Hepatocyte (in vitro differentiated cells): ENCODE results near the gene KRTAP10-5. TPM values are rescaled to one million over a fixed set of nuclear protein-coding genes. Genes with fewer than 3 reads are reported as not detected.
"Not testable (repeated sequence)": the region's sequence is repeated elsewhere in the genome, so short reads cannot be mapped to it uniquely, and the experiment has no call there.

ENCODE experiments used
- DNase-seq: peaks from one replicate; pipeline ENCODE4 v3.0.0-alpha.2; 2016; ENCODE audit warnings: low spot score
- H2AFZ ChIP-seq: fragments of 200-600 bp; sonication (generic); 2 replicates; pipeline ENCODE4 v1.6.0; 2016; ENCODE audit warnings: antibody characterized with exemption, mild to moderate bottlenecking
- H3K27ac ChIP-seq: fragments of 200-600 bp; sonication (generic); 2 replicates; pipeline ENCODE4 v1.5.1; 2016; ENCODE audit warnings: mild to moderate bottlenecking
- H3K27me3 ChIP-seq: fragments of 200-600 bp; sonication (generic); 2 replicates; pipeline ENCODE4 v1.6.1; 2016
- H3K36me3 ChIP-seq: fragments of 200-600 bp; sonication (generic); replicated peaks from 2 replicates; pipeline ENCODE4 v1.5.1; 2016; ENCODE audit warnings: low read depth; ENCODE audit not compliant: insufficient read depth
- H3K4me1 ChIP-seq: fragments of 200-600 bp; sonication (generic); 2 replicates; pipeline ENCODE4 v1.5.1; 2016; ENCODE audit warnings: mild to moderate bottlenecking, moderate library complexity; ENCODE audit not compliant: insufficient read depth
- H3K4me2 ChIP-seq: fragments of 200-600 bp; sonication (generic); 2 replicates; pipeline ENCODE4 v1.6.0; 2016
- H3K4me3 ChIP-seq: fragments of 200-600 bp; sonication (generic); 2 replicates; pipeline ENCODE4 v1.5.1; 2016; ENCODE audit warnings: mild to moderate bottlenecking
- H3K79me2 ChIP-seq: fragments of 200-600 bp; sonication (generic); 2 replicates; pipeline ENCODE4 v1.6.0; 2017; ENCODE audit warnings: mild to moderate bottlenecking
- H3K9me2 ChIP-seq: fragments of 200-600 bp; sonication (generic); replicated peaks from 2 replicates; pipeline ENCODE4 v1.6.0; 2017; ENCODE audit warnings: mild to moderate bottlenecking; ENCODE audit not compliant: insufficient read depth
- H3K9me3 ChIP-seq: fragments of 200-600 bp; sonication (generic); 2 replicates; pipeline ENCODE4 v1.5.1; 2016; ENCODE audit warnings: low read depth, mild to moderate bottlenecking
- H4K20me1 ChIP-seq: fragments of 200-600 bp; sonication (generic); 2 replicates; pipeline ENCODE4 v1.6.0; 2016; ENCODE audit warnings: mild to moderate bottlenecking; ENCODE audit not compliant: insufficient read depth, poor library complexity, severe bottlenecking
- CTCF ChIP-seq: fragments of 200-600 bp; sonication (generic); IDR thresholded peaks from 2 replicates; pipeline ENCODE4 v1.5.1; 2016; ENCODE audit warnings: antibody characterized with exemption, mild to moderate bottlenecking; ENCODE audit not compliant: poor library complexity
- EZH2 ChIP-seq: fragments of 200-600 bp; sonication (generic); IDR thresholded peaks from 2 replicates; pipeline ENCODE4 v1.6.1; 2016; ENCODE audit warnings: antibody characterized with exemption, mild to moderate bottlenecking, borderline replicate concordance
- EZH2phosphoT487 ChIP-seq: fragments of 200-600 bp; sonication (generic); IDR thresholded peaks from one replicate; pipeline ENCODE4 v1.6.1; 2018; ENCODE audit warnings: antibody characterized with exemption, mild to moderate bottlenecking, low read depth, moderate library complexity; ENCODE audit not compliant: unreplicated experiment, severe bottlenecking
- WGBS: methylation state at CpG from one replicate; pipeline ENCODE4 v1.1.6; 2016; ENCODE audit warnings: low lambda C conversion rate; ENCODE audit errors: missing lambda C conversion rate; 5-methylcytosine and 5-hydroxymethylcytosine counted together
- polyA plus RNA-seq: library from polyadenylated mRNA; unstranded; fragments of >200 nt; fragmentation: Nextera tagmentation; extraction: Ambion mirVana; gene quantifications from 2 replicates; pipeline ENCODE4 v1.2.1, GENCODE V29; 2016
- total RNA-seq: library from RNA; depleted of rRNA; stranded (reverse); fragments of >200 nt; gene quantifications from 2 replicates; pipeline ENCODE4 v1.2.3, GENCODE V29; 2014

Gene KRTAP10-5
- total and polyA plus RNA-seq, 2 experiments from 2014 or later: not detected

- Histone ChIP-seq H3K27me3 (no peaks in the 10 kb centered on the region), H3K79me2 (no peaks in the 10 kb centered on the region), H3K4me1 (no peaks in the 10 kb centered on the region), H2AFZ (no peak overlapping the region), H3K4me3 (no peak overlapping the region), H3K9me3 (no peaks in the 10 kb centered on the region), H3K27ac (no peak overlapping the region), H3K36me3 (no peaks in the 10 kb centered on the region), H3K4me2 (no peak overlapping the region), H4K20me1 (no peaks in the 10 kb centered on the region), H3K9me2 (no peaks in the 10 kb centered on the region)
- TF ChIP-seq EZH2 (no peak), CTCF (no peak), EZH2phosphoT487 (no peak)
- WGBS: 91% methylated on average over 19 of the region's 21 CpGs
- no peak for DNase-seq
Measured at GRCh38 chr21:44602463-44602850, 22.1 kb upstream of the KRTAP10-5 start.

- no peak for DNase-seq
- Histone ChIP-seq H3K4me1 (no peaks in the 10 kb centered on the region), H4K20me1 (no peaks in the 10 kb centered on the region), H3K27me3 (no peaks in the 10 kb centered on the region), H3K9me2 (no peaks in the 10 kb centered on the region), H3K4me2 (no peak overlapping the region), H3K4me3 (no peak overlapping the region), H3K27ac (no peak overlapping the region), H3K79me2 (no peaks in the 10 kb centered on the region), H2AFZ (no peak overlapping the region), H3K9me3 (no peaks in the 10 kb centered on the region), H3K36me3 (no peaks in the 10 kb centered on the region)
- TF ChIP-seq CTCF (no peak), EZH2 (no peak)
- WGBS: 92% methylated on average over 18 of the region's 23 CpGs
Measured at GRCh38 chr21:44601596-44602462, 21.4 kb upstream of the KRTAP10-5 start.

- 88% methylated on average over 10 of the region's 10 CpGs for WGBS
- H4K20me1 ChIP-seq, H3K79me2 ChIP-seq, H3K9me2 ChIP-seq, DNase-seq, H3K36me3 ChIP-seq, H3K4me3 ChIP-seq, H3K27me3 ChIP-seq, H3K4me2 ChIP-seq, H2AFZ ChIP-seq, H3K9me3 ChIP-seq, H3K4me1 ChIP-seq, H3K27ac ChIP-seq: not testable (repeated sequence)
Measured at GRCh38 chr21:44601091-44601490, 20.7 kb upstream of the KRTAP10-5 start.

- WGBS: 91% methylated on average over 14 of the region's 23 CpGs
- not testable (repeated sequence) for H4K20me1 ChIP-seq, H2AFZ ChIP-seq, DNase-seq, H3K27me3 ChIP-seq, H3K9me2 ChIP-seq, H3K4me3 ChIP-seq, H3K4me1 ChIP-seq, H3K27ac ChIP-seq, H3K79me2 ChIP-seq, H3K4me2 ChIP-seq, H3K9me3 ChIP-seq, H3K36me3 ChIP-seq
Measured at GRCh38 chr21:44600118-44600978, 19.9 kb upstream of the KRTAP10-5 start, which contains the start of gene KRTAP10-7. Gene KRTAP10-7 (plus strand): TSS chr21:44600597. CDS start chr21:44600622, 25 bp downstream.
